Measurements from ENCODE around the gene CAPN9.
"Not testable (repeated sequence)": the region's sequence is repeated elsewhere in the genome, so short reads cannot be mapped to it uniquely, and the experiment has no call there.

The CAPN9 gene

GRCh38 chr1:230823931-230824381 lies 76.8 kb downstream of the CAPN9 start:
- DNase-seq (ENCODE audit: low read depth, low spot score): no peak

GRCh38 chr1:230824551-230824918 lies 77.3 kb downstream of the CAPN9 start:
- DNase-seq (ENCODE audit: low read depth, low spot score): no peak

GRCh38 chr1:230824919-230825721 lies 77.9 kb downstream of the CAPN9 start:
- DNase-seq (ENCODE audit: low read depth, low spot score): no peak

GRCh38 chr1:230825761-230826160 lies 78.6 kb downstream of the CAPN9 start:
- no peak for DNase-seq (ENCODE audit: low read depth, low spot score)

- no peak for DNase-seq (ENCODE audit: low read depth, low spot score)
These were observed 79.1 kb downstream of the CAPN9 start for GRCh38 chr1:230826166-230826875.

GRCh38 chr1:230827081-230827681 lies 80.0 kb downstream of the CAPN9 start:
- no peak for DNase-seq (ENCODE audit: low read depth, low spot score)

GRCh38 chr1:230827801-230828200 lies 80.6 kb downstream of the CAPN9 start:
- no peak for DNase-seq (ENCODE audit: low read depth, low spot score)

GRCh38 chr1:230828421-230828820 lies 81.2 kb downstream of the CAPN9 start:
- no peak for DNase-seq (ENCODE audit: low read depth, low spot score)

- no peak for DNase-seq (ENCODE audit: low read depth, low spot score)
These were observed 84.6 kb downstream of the CAPN9 start for GRCh38 chr1:230831771-230832170.

GRCh38 chr1:230832476-230832875 lies 85.3 kb downstream of the CAPN9 start:
- DNase-seq (ENCODE audit: low read depth, low spot score): no peak

GRCh38 chr1:230833511-230833910 lies 86.3 kb downstream of the CAPN9 start:
- no peak for DNase-seq (ENCODE audit: low read depth, low spot score)

GRCh38 chr1:230834292-230834691 lies 87.1 kb downstream of the CAPN9 start:
- no peak for DNase-seq (ENCODE audit: low read depth, low spot score)

GRCh38 chr1:230836347-230836746 lies 89.2 kb downstream of the CAPN9 start:
- no peak for DNase-seq (ENCODE audit: low read depth, low spot score)

- DNase-seq (ENCODE audit: low read depth, low spot score): no peak
These were observed 89.6 kb downstream of the CAPN9 start for GRCh38 chr1:230836793-230837192.

- no peak for DNase-seq (ENCODE audit: low read depth, low spot score)
These were observed 92.0 kb downstream of the CAPN9 start for GRCh38 chr1:230839173-230839572.

GRCh38 chr1:230842801-230843200 lies 95.6 kb downstream of the CAPN9 start:
- DNase-seq (ENCODE audit: low read depth, low spot score): no peak

GRCh38 chr1:230843503-230844309 lies 96.5 kb downstream of the CAPN9 start:
- no peak for DNase-seq (ENCODE audit: low read depth, low spot score)

GRCh38 chr1:230844561-230844960 lies 97.4 kb downstream of the CAPN9 start:
- no peak for DNase-seq (ENCODE audit: low read depth, low spot score)

- not testable (repeated sequence) for DNase-seq (ENCODE audit: low read depth, low spot score)
These were observed 98.0 kb downstream of the CAPN9 start for GRCh38 chr1:230845184-230845583.

- no peak for DNase-seq (ENCODE audit: low read depth, low spot score)
These were observed 101.0 kb downstream of the CAPN9 start for GRCh38 chr1:230848235-230848634.

GRCh38 chr1:230849451-230850224 lies 102.5 kb downstream of the CAPN9 start:
- DNase-seq (ENCODE audit: low read depth, low spot score): no peak
